NT2/D1 (cell line): ENCODE measurements around the gene TMEM245.

Source experiments
- SUZ12 ChIP-seq: IDR thresholded peaks from 2 replicates; pipeline ENCODE4 v1.6.1; 2011; ENCODE audit not compliant: insufficient read length, insufficient read depth; ENCODE audit errors: extremely low read depth
- YY1 ChIP-seq: IDR thresholded peaks from 2 replicates; pipeline ENCODE4 v1.6.1; 2011; ENCODE audit not compliant: insufficient read length, insufficient read depth
- ZNF274 ChIP-seq: IDR thresholded peaks from 2 replicates; pipeline ENCODE4 v1.6.1; 2011; ENCODE audit warnings: mild to moderate bottlenecking, low read depth, low read length

GRCh38 chr9:109168170-109168569 is 48.4 kb upstream of the TMEM245 start:
- TF ChIP-seq SUZ12 (no peak), YY1 (no peak), ZNF274 (no peak)
